ENCODE data around the gene AFAP1L1.
"Not testable (repeated sequence)": the region's sequence is repeated elsewhere in the genome, so short reads cannot be mapped to it uniquely, and the experiment has no call there.

The AFAP1L1 gene

DNA sequence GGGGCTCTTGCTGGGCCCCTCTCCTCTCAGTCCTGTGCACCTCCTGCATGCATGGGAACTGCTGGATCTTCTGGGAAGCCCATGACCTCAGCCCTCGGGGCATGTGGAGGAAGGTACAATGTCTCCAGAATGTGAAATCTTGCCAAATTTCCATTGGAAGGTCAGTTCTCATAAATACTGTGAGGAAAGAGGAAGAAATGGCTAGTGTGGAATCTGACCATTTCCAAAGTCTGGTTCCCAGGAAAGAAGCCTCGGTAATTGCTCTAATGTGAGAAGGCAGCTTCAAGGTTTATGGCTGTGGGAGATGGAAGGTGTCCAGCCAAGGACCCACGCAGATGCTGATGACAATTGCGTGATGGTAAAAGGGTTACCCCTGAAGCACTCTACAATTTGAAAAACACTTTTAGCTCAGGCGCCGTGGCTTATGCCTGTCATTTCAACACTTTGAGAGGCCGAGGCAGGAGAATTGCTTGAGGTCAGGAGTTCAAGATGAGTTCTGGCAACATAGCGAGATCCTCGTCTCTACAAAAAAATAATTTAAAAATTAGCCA lies 115.5 kb downstream of the AFAP1L1 start:
- no peak for DNase-seq (ENCODE audit: low read depth in 1 of 2, low spot score in 1 of 2)

DNA sequence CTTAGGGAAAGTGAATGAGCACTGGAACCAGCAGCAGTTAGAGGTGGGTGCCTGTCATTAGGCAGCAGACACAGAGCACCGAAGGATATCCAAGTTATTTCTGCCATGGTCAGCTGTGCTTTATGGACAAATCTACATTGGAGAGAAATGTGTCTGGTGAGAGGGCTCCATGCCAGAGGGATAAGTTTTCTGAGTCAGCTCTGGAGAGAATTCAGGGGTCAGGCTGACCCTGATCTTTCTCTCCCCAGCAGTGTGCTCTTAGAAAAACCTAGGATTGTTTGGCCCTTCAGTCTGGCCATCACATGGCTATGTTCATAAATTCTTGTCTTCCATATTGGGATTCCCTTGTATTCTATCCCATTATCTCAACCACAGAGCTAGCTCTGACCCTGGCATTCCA lies 116.3 kb downstream of the AFAP1L1 start:
- DNase-seq (ENCODE audit: low read depth in 1 of 2, low spot score in 1 of 2) = no peak

DNA sequence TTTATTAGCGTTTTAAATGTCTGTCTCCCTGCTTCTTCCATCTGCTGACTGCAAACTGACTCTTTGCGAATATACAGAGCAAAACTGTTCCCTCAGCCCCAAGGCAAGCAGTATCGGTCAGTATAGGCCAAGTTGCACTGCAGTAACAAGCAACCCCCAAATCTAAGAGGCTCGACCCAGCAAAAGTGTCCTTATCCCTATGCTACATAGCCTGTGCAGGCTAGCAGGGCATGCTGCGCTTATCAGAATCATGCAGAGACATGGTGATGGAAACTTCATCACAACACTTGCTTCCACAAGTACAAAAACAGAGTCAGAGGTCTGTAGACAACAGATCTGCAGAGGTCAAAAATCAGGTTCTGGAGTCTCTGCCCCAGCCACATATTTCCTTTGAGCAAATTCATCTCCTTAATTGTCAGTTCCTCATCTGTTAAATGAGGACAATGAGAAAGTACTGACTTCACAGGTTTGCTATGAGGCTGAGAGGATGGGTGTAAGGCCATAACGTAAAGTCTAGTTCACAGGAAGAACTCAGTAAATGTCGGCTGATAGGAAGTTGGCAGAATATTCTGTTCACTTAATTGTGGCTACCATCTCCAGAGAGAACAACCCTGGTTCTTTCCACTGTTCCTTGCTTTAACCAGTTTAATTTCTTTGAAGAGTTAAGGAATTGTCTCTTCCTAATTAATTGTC lies 117.0 kb downstream of the AFAP1L1 start:
- DNase-seq (ENCODE audit: low read depth in 1 of 2, low spot score in 1 of 2) = no peak

DNA sequence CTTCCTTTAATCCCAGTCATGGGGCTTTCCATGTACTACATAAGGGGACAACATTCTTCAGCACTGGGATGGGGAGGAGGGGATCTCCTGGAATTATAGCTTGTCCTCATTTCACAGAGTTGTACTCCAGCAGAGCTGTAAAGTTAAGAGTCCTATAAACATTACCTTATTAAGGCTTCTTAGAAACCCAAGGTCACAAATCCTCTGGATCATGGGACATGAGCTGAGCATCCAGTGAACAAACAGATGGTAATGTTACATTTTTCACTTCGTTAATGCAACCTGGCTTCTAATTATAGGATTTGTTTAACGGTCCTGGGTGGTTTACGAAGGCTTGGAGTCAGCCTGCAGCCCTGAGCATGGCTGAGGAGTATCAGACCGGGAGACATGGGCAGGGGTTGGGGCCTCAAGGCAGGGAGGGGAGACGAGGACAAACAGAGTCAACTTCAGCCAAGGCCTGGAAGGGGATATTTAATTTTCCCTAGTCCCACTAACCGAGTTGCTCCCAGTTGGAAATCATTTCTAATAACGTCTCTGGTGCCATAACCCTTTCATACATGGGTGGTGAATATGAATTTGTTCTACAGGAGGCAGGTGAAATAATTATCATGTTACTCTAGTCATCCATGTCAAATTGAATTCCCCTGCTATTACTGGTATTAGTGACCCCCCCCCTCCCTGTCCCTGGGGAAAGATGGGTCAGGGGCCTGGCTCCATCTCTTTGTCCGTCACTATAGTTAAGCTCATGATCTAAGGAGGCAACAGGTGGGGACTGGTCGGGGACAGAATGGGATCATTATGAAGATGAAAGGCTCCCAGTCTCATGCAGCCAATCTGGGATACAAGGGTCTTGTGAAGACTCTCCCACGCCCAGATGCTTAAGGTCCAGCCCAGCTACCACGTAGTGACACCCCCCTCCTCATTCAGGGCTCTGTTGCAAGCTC lies 118.2 kb downstream of the AFAP1L1 start:
- DNase-seq (ENCODE audit: low read depth in 1 of 2, low spot score in 1 of 2) = no peak

DNA sequence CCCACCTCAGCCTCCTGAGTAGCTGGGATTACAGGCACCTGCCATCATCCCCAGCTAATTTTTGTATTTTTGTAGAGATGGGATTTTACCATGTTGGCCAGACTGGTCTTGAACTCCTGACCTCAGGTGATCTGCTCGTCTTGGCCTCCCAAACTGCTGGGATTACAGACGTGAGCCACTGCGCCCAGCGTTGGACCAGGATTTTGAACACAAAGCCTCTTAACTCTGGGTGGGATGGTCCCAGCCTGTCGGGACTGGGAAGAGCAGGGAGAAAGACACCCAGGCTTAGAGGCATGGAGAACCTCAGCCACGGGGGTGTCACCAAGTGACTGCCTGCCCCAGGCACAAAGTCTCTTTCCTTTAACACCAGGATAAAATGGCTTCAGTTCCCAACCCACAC lies 119.4 kb downstream of the AFAP1L1 start:
- not testable (repeated sequence) for DNase-seq (ENCODE audit: low read depth in 1 of 2, low spot score in 1 of 2)

All from activated T-helper 1 cell treated with anti-CD3 and anti-CD28 coated beads, Interleukin-2, amount 50 U/mL, for 16 hours (primary cell).